GM18951 (cell line): ENCODE results near the gene PRELP.

Experiments used
- POLR2A ChIP-seq: IDR thresholded peaks from 4 replicates; pipeline ENCODE4 v1.6.1; 2011; ENCODE audit warnings: mild to moderate bottlenecking; ENCODE audit not compliant: insufficient read length, insufficient read depth; ENCODE audit errors: extremely low read depth
- in situ Hi-C: fragments of 300-500 bp; cut with MboI; formaldehyde crosslinking; loops from one replicate; pipeline ENCODE4 v1.12.0; 2022; ENCODE audit warnings: low sequenced_read_pairs, mixed read lengths, inconsistent platforms; ENCODE audit not compliant: unreplicated experiment

PRELP gene

DNA sequence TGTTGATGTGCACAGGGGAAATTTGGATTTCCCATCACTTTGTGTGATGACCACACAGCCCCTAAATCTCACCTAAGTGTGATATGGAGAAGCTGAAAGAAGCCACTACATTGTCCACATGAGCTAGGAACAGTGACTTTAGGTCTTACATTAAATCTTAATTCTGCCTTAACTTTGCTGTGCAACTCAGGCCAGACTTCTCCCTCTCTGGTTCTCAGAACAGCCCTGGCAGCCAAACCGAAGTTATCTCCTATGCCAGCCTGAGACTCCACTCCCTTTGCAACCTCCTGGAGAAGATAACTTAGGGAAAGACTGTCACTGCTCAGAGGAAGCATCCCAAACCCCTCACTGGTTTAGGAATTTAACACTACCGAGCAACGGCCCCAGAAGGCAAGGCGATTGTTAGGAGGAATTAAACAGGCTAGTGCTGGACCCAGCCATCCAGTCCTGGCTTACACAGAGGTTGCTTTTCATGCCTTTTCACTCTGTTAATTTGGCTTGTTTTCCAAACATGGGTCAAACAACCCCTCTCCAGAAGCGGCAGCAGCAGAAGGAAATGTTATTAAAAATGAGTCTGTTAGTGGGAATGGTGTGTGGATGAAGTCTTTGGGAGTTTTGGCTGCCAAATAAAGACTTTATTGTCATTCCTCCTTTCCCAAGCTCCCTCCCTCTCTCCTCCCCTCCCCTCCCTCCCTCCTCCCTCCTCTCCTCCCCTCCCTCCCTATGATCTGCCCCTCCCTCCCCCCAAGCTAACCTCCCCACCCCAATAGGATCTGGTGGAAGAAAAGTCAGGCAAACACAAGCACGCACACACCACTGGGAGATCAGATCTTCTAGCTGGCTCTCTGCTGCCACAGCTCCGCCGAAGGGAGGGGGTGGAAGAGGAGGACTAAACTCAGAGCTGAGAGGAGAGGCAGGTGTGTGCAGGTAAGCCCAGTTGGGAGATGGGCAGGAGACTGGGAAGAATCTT is at the start of gene PRELP:
Gene PRELP, plus strand, starts transcription at position 795 of the 970 bp plus-strand sequence. CDS start 7,379 bp downstream, outside the sequence.
- no peak for TF ChIP-seq POLR2A
- in situ Hi-C loops, result loop anchor here (10.0 kb wide), 1 partner anchor 130 kb away; no protein-coding TSS in a partner anchor

DNA sequence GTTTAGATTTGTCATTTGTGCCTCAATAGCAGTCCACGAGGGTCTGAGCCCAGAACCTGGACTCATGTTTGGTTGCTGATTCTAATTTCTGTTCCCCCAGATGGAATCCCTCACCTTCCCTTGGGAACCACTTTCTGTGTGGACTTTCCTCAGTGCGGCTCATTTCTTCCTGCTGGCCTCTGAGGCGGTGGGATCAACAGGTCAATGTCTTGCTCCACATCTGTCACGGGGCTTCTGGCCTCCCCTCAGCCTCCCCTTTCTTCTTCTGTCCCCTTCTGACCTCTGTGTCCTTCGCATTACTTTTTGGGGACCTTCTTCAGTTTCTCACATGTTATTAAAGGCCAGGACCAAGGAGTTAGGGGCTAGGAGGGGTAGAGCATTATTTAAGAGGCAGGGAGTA is 49.2 kb upstream of the PRELP start:
- in situ Hi-C loops, result no loop called here
- TF ChIP-seq POLR2A, result no peak

DNA sequence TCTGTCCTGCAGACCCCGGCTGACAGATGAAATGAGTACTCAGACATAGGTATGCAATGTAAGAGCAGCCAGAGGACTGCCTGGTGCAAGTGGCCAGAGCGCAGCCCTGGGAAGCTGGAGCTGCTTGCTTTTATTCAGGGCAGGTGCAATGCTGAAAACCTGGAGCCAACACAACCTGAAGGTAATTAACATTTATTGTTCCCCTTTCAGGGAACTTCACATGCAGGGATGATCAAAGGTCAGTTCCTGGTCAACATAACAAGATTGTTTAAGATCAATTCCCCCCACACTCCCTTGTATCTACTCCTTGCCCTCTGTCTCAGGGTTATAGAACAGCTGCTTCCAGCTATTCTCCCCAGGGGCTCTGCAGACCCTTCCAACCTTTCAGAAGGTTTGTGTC is 48.7 kb upstream of the PRELP start:
- in situ Hi-C loops, result no loop called here

DNA sequence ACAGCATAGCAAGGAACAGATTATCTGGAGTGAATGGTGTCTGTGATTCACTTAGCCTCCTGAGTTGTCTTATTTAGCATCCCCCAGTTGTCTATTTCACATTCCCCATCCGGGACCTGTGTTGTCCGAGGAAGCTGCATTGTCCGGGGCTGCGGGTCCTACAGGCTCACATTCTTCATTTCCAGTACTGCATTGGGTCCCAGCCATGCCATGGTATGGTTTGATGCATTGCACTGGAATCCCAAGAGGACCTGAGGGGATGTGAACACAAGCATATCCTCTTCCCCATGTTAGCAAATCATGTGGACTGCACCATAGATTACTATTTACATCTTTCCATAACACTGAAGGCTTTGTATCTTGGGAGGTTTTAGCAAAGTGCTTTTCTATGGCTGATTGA is 48.2 kb upstream of the PRELP start:
- in situ Hi-C loops, result no loop called here
- no peak for TF ChIP-seq POLR2A

More for the DNA sequence above, 48.7 kb upstream of the PRELP start:
- TF ChIP-seq POLR2A, result no peak

DNA sequence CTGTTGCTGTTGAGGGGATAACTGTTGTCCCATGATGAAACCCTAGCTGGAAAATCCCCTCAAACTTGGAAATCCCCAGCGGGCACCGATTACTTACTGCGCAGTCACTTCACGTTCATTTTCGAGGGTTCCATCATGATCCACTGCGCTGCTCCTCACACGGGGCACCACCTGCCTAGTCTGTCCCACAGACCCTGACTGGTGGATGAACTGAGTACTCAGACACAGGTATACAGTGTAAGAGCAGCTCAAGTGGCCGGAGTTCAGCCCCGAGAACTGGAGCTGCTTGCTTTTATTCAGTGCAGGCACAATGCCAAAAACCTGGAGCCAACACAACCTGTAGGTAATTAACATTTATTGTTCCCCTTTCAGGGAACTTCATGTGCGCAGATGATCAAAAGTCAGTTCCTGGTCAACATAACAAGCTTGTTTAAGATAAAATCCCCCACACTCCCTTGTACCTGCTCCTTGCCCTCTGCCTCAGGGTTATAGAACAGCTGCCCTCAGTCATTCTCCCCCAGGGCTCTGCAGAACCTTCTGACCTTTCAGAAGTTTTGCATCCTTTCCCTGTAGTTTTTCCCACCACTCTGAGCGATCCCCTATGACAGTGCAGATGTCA is 46.5 kb upstream of the PRELP start:
- TF ChIP-seq POLR2A, result no peak
- in situ Hi-C loops, result no loop called here

DNA sequence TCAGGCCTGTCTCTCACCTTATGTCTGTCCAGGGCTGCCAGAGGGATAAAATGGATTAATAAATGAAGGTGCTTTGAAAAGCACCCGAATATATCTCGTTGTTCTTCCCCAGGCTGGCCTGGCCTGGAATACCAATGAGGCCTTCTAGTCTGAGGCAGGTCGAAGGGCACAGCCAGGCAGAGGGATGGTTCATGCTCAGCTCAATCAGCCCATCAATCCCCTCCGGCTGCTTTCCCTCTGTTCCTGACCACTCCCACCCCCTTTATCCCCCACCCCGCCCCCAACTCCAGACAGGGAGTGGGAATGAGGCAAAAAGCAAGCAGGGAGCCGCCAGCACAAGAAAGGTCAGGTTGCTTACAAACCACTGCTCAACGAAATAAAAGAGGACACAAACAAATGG is 40.0 kb upstream of the PRELP start:
- TF ChIP-seq POLR2A, result no peak
- in situ Hi-C loops, result no loop called here

DNA sequence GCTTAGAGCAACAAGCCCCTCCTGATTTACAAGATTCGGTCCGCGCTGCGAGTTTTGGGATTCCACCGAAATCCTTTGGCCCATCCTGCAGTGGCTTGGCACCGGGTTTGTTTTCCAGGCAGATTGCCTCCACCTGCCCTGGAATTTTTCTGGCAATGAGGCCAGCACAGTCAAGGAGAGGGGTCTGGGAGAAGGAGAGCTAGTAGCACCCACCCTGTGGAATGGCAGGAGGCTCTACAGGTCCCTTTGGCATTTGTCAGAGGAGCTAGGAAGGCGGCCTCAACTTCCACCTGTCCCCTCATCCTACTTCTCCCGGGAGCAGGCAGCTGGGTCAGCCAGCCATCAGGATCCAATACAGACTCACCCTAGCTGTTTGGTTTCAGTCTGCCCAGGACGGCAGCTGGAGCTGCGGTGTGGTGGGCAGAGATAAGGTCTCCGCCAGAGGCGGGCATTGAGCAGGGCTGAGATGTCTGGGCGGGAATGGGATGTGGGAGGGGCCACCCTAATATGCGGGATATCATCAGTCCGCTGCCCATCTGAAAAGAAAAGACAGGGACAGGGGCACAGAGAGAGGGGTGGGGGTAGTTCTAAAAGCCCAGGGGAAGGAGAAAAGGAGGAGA is 37.8 kb upstream of the PRELP start:
- in situ Hi-C loops, result no loop called here
- no peak for TF ChIP-seq POLR2A

DNA sequence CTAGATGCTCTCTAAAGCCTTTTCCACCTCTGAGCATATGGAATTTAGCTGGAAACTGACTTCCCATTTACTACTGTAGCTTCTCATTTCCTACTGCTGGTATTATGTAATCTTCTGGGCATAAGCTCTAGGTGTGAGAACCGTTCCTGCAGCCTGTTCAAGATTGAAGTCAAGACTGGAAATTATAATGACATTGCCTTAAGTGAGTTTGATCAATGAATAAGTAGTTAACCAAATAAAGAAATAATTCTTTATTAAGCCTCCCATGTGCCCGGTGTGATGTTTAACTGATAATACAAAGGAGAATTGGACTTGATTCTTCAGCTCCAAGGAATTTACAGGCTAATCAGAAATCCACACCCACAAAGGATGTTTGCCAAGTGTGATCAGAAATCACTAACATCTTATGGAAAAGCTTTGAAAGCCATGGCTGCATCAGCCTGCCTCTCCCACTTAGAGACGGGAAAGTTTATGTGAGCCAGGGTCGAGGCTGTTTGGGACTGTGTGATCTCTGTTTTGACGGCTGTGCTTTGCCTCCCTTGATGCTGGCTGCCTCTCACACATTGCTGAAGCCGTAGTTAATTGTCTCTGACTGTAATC is 36.4 kb upstream of the PRELP start:
- in situ Hi-C loops, result no loop called here
- TF ChIP-seq POLR2A, result no peak

DNA sequence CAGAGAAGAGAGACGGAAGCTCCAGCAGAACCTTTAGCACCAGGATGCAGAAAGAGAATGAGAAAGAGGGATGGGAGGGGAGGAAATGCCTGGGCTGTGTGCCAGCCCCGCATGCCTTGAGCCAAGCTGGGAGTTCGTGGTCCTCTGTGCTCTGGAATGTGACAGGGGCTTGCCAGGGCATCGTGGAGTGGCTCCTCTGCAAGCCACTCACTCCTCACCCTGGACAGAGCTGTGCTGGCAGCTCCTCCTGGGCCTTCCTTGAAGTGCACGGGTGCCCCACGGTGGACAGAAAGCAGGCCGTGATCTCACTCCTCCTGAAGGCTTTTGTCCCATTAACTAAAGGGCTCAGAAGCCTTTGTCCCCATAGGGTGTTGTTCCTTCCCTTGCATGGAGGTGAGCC is 34.8 kb upstream of the PRELP start:
- in situ Hi-C loops, result no loop called here
- no peak for TF ChIP-seq POLR2A

DNA sequence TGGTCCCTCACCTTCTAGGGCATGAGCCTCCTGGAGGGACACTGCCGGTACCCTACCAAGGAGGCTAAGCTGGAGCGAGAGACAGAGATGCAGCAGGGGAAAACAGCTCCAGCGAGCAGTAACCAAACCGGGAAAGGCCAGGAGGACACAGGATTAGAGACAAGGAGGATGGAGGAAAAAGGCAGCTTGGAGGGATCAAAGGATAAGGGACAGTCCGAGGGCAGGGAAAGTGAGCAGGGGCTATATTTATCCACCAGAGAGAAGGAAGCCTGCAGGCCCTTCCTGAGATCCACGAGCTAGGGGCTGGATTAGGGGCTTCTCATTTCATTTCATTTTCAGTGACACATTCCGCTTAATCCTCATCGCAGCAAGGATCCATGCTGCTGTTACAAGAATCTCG is 33.8 kb upstream of the PRELP start:
- no peak for TF ChIP-seq POLR2A
- in situ Hi-C loops, result no loop called here

DNA sequence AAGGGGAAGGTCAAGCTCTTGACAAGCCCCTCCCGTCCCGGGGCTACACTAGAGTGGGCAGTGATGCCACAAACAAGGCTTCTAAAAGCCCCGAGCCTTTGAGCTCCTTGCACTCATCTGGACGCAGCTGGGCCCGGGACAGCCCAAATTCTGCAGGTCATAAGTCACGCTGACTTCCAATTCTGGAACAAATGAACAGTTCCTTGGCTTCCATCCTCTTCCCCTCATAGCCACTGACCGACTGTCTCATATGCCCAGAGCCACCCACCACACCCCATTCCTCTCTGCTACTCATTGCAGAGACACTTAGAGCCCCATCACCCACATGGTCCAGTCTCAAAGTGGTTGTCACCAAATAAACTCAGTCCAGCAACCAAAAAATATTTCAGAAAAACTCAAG is 32.8 kb upstream of the PRELP start:
- in situ Hi-C loops, result no loop called here
- no peak for TF ChIP-seq POLR2A

DNA sequence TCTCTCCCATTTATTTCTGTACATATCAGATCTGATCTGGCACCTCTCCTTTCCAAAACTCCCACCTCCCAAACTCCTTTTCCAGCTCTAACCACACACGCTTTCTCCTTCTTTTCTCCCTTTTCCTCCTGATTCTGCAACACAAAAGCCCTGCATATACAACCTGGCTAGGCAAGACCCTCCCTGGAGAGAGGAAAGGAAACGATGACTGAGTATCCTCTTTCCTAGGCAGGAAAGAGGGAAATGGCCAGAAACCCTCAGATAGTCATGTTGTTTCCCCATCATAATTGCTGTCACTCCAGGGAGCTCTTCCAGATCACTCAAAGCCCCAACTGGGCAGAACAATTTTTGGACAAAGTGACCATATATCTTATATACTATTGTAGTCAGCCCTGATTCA is 32.3 kb upstream of the PRELP start:
- no peak for TF ChIP-seq POLR2A
- in situ Hi-C loops, result no loop called here

DNA sequence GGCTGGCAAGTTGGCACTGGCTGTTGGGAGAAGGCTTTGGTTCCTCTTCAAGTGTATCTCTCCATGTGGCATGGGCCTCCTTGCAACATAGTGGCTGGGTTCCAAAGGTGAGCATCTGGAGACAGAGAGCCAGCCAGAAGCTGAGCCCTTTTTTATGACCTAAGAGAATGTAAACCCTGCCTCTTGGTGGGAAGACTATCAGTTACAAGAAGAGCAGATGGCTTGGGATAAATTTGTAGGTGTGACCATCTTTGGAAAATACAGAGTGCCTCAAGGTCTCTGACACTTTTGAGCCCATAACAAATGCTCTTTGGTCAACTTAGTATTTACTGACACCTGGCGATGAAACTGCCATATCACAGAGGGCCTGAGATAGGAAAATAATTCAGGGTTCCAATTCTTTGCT is 31.4 kb upstream of the PRELP start:
- in situ Hi-C loops, result no loop called here
- no peak for TF ChIP-seq POLR2A
